SU-DHL-6 (cell line): Measurements from ENCODE around the gene ANKS6.

Experiments
- CTCF ChIP-seq: fragments of 200-600 bp; sonication (generic); IDR thresholded peaks from one replicate; pipeline ENCODE4 v1.5.1; 2017; ENCODE audit warnings: antibody characterized with exemption, mild to moderate bottlenecking, low read length, moderate library complexity; ENCODE audit not compliant: insufficient read depth, poor library complexity, severe bottlenecking
- EZH2phosphoT487 ChIP-seq: fragments of 200-600 bp; sonication (generic), shearing (Covaris generic); conservative IDR thresholded peaks from 2 replicates; pipeline ENCODE4 v1.6.1; 2018; ENCODE audit warnings: mild to moderate bottlenecking, antibody characterized with exemption, low read length, moderate library complexity, mixed read lengths

GRCh38 chr9:98700801-98701200 is 95.6 kb downstream of the ANKS6 start:
- TF ChIP-seq CTCF = no peak
- TF ChIP-seq EZH2phosphoT487 = no peak
